K562 (cell line): ENCODE results near the gene HSPA2. TPM values are rescaled to one million over a fixed set of nuclear protein-coding genes. Genes with fewer than 3 reads are reported as not detected.

ENCODE experiments used
- ATAC-seq: fragments of 200-7000 bp; cut with Tn5 transposase; 3 replicates; pipeline ENCODE4 v1.9.1; 2020; ENCODE audit warnings: moderate library complexity
- BruUV-seq: library from RNA; stranded (reverse); fragments of 400-500 nt; replicated peaks from 2 replicates; lab custom pipeline; 2021; lab: Mats Ljungman, UMichigan
- CTCF ChIA-PET: fragments of 300-600 bp; formaldehyde crosslinking; extraction: SDS; loops from one replicate; lab custom pipeline; 2021; ENCODE audit warnings: low intra/inter-chr PET ratio; lab: Yijun Ruan, JAX
- POLR2A ChIA-PET: fragments of 300-600, 350-650 bp; sonication (Branson Sonifier 250); formaldehyde crosslinking; extraction: SDS; loops from one replicate; lab custom pipeline; 2021; ENCODE audit warnings: antibody characterized with exemption, inconsistent platforms; lab: Yijun Ruan, JAX
- DNase-seq, 4 experiments: peaks; one replicate each; pipeline versions ENCODE4 v3.0.0 to v3.0.0-alpha.2; 2011 to 2018; ENCODE audit warnings: low spot score in 3 of 4, mixed read lengths in 3 of 4; ENCODE audit errors: extremely low read depth in 1 of 4
- FAIRE-seq: peaks from 2 replicates; lab custom pipeline; 2011; peaks lifted over from hg19 to GRCh38; lab: Jason Lieb, UNC
- H2AFZ ChIP-seq: 2 replicates; pipeline ENCODE4 v1.6.0; 2011; ENCODE audit warnings: low read depth, low read length, control low read depth, inconsistent platforms
- H3K27ac ChIP-seq: fragments of 200-600 bp; 3 replicates; pipeline ENCODE4 v1.8.0; 2011; ENCODE audit warnings: low read depth, mild to moderate bottlenecking, control low read depth, inconsistent platforms, low read length, moderate library complexity, mixed read lengths; ENCODE audit errors: extremely low read depth
- H3K27me3 ChIP-seq, 2 experiments: fragments of 300-600 bp in 1 of 2; 2 replicates in 1 of 2; 3 replicates in 1 of 2; pipeline versions ENCODE4 v1.6.0 to v1.8.0; 2011; ENCODE audit warnings: inconsistent platforms in 2 of 2, low read length in 2 of 2, mild to moderate bottlenecking in 1 of 2, mixed read lengths in 1 of 2, moderate library complexity in 1 of 2; ENCODE audit not compliant: control insufficient read depth in 2 of 2, insufficient read depth in 2 of 2
- H3K36me3 ChIP-seq: fragments of 300-600 bp; 3 replicates; pipeline ENCODE4 v1.8.0; 2011; ENCODE audit warnings: mild to moderate bottlenecking, low read length, inconsistent platforms; ENCODE audit not compliant: control insufficient read depth, insufficient read depth
- H3K4me1 ChIP-seq, 2 experiments: fragments of 200-600 bp in 1 of 2; replicated peaks in 1 of 2; 2 replicates in 1 of 2; 3 replicates in 1 of 2; pipeline versions ENCODE4 v1.5.1 to v1.8.0; 2011; ENCODE audit warnings: inconsistent platforms in 2 of 2, low read length in 2 of 2, mild to moderate bottlenecking in 1 of 2, mixed read lengths in 1 of 2, moderate library complexity in 1 of 2; ENCODE audit not compliant: control insufficient read depth in 2 of 2, insufficient read depth in 2 of 2
- H3K4me2 ChIP-seq: 2 replicates; pipeline ENCODE4 v1.6.1; 2011; ENCODE audit warnings: low read length, control low read depth, inconsistent platforms, mixed read lengths; ENCODE audit not compliant: insufficient read depth
- H3K4me3 ChIP-seq: fragments of 200-600 bp; sonication (generic), shearing (Covaris generic); 2 replicates; pipeline ENCODE4 v1.5.1; 2016; ENCODE audit warnings: control low read depth, inconsistent platforms
- H3K79me2 ChIP-seq: fragments of 200-600 bp; 3 replicates; pipeline ENCODE4 v1.8.0; 2011; ENCODE audit warnings: low read length, inconsistent platforms; ENCODE audit not compliant: control insufficient read depth, insufficient read depth
- H3K9ac ChIP-seq, 2 experiments: 2 replicates each; pipeline versions ENCODE4 v1.6.0 to v1.6.1; 2011; ENCODE audit warnings: low read depth in 2 of 2, low read length in 2 of 2, control low read depth in 1 of 2, inconsistent platforms in 1 of 2, mild to moderate bottlenecking in 1 of 2, mixed read lengths in 1 of 2; ENCODE audit not compliant: insufficient read depth in 1 of 2
- H3K9me1 ChIP-seq: one replicate; pipeline ENCODE4 v1.6.0; 2011; ENCODE audit warnings: inconsistent platforms, mild to moderate bottlenecking, low read length, moderate library complexity; ENCODE audit not compliant: control insufficient read depth, insufficient read depth
- H3K9me3 ChIP-seq: replicated peaks from 2 replicates; pipeline ENCODE4 v1.5.1; 2011; ENCODE audit warnings: low read depth, low read length, inconsistent platforms; ENCODE audit not compliant: control insufficient read depth, insufficient read depth
- H4K20me1 ChIP-seq: replicated peaks from 2 replicates; pipeline ENCODE4 v1.6.1; 2011; ENCODE audit warnings: low read length, inconsistent platforms, mixed read lengths; ENCODE audit not compliant: control insufficient read depth, insufficient read depth
- BCLAF1 ChIP-seq, 2 experiments: fragments of 450-650 bp in 1 of 2; IDR thresholded peaks; 2 replicates each; pipeline ENCODE4 v1.6.1; 2011 to 2017; ENCODE audit warnings: low read depth in 2 of 2, antibody characterized with exemption in 1 of 2, borderline replicate concordance in 1 of 2, low read length in 1 of 2, mild to moderate bottlenecking in 1 of 2, mixed read lengths in 1 of 2; ENCODE audit not compliant: control insufficient read depth in 1 of 2
- C11orf30 ChIP-seq: fragments of 450-650 bp; IDR thresholded peaks from 2 replicates; pipeline ENCODE4 v1.6.1; 2016; ENCODE audit warnings: low read depth, mild to moderate bottlenecking
- NFIC ChIP-seq: fragments of 450-650 bp; IDR thresholded peaks from 2 replicates; pipeline ENCODE4 v1.6.1; 2017; ENCODE audit warnings: mild to moderate bottlenecking, inconsistent platforms
- NFIX ChIP-seq: fragments of 250-450 bp; sonication (Bioruptor Pico); IDR thresholded peaks from 2 replicates; pipeline ENCODE4 v1.4.0; 2020; ENCODE audit warnings: low read depth, mild to moderate bottlenecking, moderate library complexity
- RB1 ChIP-seq: fragments of 450-650 bp; IDR thresholded peaks from 2 replicates; pipeline ENCODE4 v1.6.1; 2017; ENCODE audit warnings: low read depth, mild to moderate bottlenecking
- ZNF75A ChIP-seq: fragments of 450-650 bp; formaldehyde crosslinking; IDR thresholded peaks from 2 replicates; pipeline ENCODE4 v1.4.0; 2020; ENCODE audit warnings: mild to moderate bottlenecking
- ZZZ3 ChIP-seq: fragments of 450-650 bp; IDR thresholded peaks from 2 replicates; pipeline ENCODE4 v1.6.1; 2016; ENCODE audit warnings: antibody characterized with exemption, mild to moderate bottlenecking, moderate library complexity
- WGBS: fragments of 100-300 bp; shearing (Covaris generic); methylation state at CpG from one replicate; pipeline ENCODE4 v1.1.6; 2016; ENCODE audit warnings: low coverage, mixed read lengths; ENCODE audit not compliant: insufficient coverage; ENCODE audit errors: missing lambda C conversion rate; 5-methylcytosine and 5-hydroxymethylcytosine counted together
- in situ Hi-C: fragments of 300-500 bp; cut with MboI; formaldehyde crosslinking; loops from 4 replicates; pipeline ENCODE4 v1.15.0; 2018; ENCODE audit warnings: inconsistent platforms, mixed read lengths
- intact Hi-C: fragments of 100-400 bp; cut with micrococcal nuclease; formaldehyde crosslinking; loops from 2 replicates; pipeline ENCODE4 v1.14.2; 2022
- polyA plus RNA-seq, 8 experiments: library from polyadenylated mRNA; depleted of rRNA in 4 of 8; stranded (reverse) in 5 of 8; unstranded in 3 of 8; fragments of >200 nt; fragmentation: Nextera tagmentation in 2 of 8; fragmentation: Illumina TruSeq in 1 of 8; extraction: Ambion mirVana in 2 of 8; extraction: Trizol in 1 of 8; gene quantifications; 2 replicates each; pipeline versions ENCODE4 v1.2.1 to v1.2.3, GENCODE V29; 2011 to 2014; ENCODE audit warnings: inconsistent platforms in 1 of 8, missing spikeins in 1 of 8
- total RNA-seq, 7 experiments: library from RNA; depleted of rRNA in 6 of 7; stranded (reverse); fragments of >200 nt in 6 of 7; fragmentation: Illumina TruSeq in 2 of 7; extraction: Trizol in 2 of 7; gene quantifications; 2 replicates each; pipeline versions ENCODE4 v1.2.1 to v1.2.3, GENCODE V29; 2011 to 2021; ENCODE audit warnings: low replicate concordance in 1 of 7

The HSPA2 gene
- total and polyA plus RNA-seq, 9 of the 15 experiments (the other 6 are each of a cell fraction or from before 2014, with no cell fraction given) = not detected

- TF ChIP-seq BCLAF1 (IDR thresholded peaks at IDR 0.05; ENCODE audit: borderline replicate concordance in 1 of 2, control insufficient read depth in 1 of 2, low read depth in 2 of 2, low read length in 1 of 2) (no peak), C11orf30 (peak; percentile 53; the same call in 1 of the 2 replicates), RB1 (no peak)
Measured at GRCh38 chr14:64525354-64525753, 15.2 kb upstream of the HSPA2 start (continued).

DNA sequence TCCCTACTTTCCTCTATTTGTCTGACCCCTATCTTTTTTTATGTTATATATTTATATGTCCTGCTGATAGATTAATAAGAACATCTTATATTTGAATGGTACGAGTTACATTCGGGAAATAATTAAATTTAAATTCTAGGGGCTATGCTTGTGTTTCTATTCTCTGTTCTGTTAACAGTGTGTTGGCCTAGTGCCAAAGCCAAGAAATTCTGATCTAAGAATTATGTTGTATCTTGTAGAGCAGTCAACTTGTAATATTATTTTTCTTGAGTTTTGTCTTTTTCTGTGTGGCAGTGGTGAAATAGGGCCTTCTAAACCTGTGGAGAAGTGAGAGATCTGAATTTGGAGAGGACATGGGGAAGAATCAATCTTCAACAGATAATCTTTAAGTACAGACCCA lies 9.0 kb upstream of the HSPA2 start:
- ATAC-seq = no peak
- Histone ChIP-seq H3K27ac (no peak overlapping the region), H3K36me3 (no peaks in the 10 kb centered on the region), H3K27me3 (no peaks in the 10 kb centered on the region), H3K79me2 (no peaks in the 10 kb centered on the region), H3K4me2 (no peak overlapping the region), H3K9me3 (no peaks in the 10 kb centered on the region), H3K4me1 (no peaks in the 10 kb centered on the region), H2AFZ (no peak overlapping the region), H3K4me3 (no peak overlapping the region), H3K9ac (no peak overlapping the region), H4K20me1 (no peaks in the 10 kb centered on the region), H3K9me1 (no peaks in the 10 kb centered on the region)
- intact Hi-C loops (no loop called here), in situ Hi-C loops (no loop called here)
- WGBS = 0% methylated on average over 2 of the region's 2 CpGs
- TF ChIP-seq NFIX (CRISPR knock-in tag) = peak; percentile 74
- peak; percentile 90 for TF ChIP-seq NFIC
- TF ChIP-seq ZZZ3 = no peak
- no peak for TF ChIP-seq ZNF75A
- ChIA-PET POLR2A (no interaction called here), CTCF (no interaction called here)
- FAIRE-seq = no peak
- no peak for DNase-seq
- no TSS peak for BruUV-seq
